H1 (cell line): Measurements from ENCODE around the gene TNIP1. TPM values are rescaled to one million over a fixed set of nuclear protein-coding genes. Genes with fewer than 3 reads are reported as not detected.

Experiments
- GTF2F1 ChIP-seq: IDR thresholded peaks from 2 replicates; pipeline ENCODE4 v1.6.1; 2012; ENCODE audit warnings: low read depth, low read length, improper control_type of control experiment, borderline replicate concordance
- NRF1 ChIP-seq: IDR thresholded peaks from 2 replicates; pipeline ENCODE4 v1.6.1; 2011; ENCODE audit warnings: mild to moderate bottlenecking, low read depth, low read length, improper control_type of control experiment
- SAP30 ChIP-seq: fragments of 300-600 bp; sonication (generic); IDR thresholded peaks from 2 replicates; pipeline ENCODE4 v1.7.1; 2012; ENCODE audit warnings: low read length, moderate library complexity, mild to moderate bottlenecking, inconsistent platforms; ENCODE audit not compliant: insufficient read depth, insufficient replicate concordance
- SIX5 ChIP-seq: IDR thresholded peaks from 2 replicates; pipeline ENCODE4 v1.6.1; 2011; ENCODE audit warnings: mild to moderate bottlenecking, low read depth, low read length
- polyA plus RNA-seq, 7 experiments: library from polyadenylated mRNA; depleted of rRNA in 3 of 7; stranded (reverse) in 5 of 7; unstranded in 2 of 7; fragments of >200 nt in 5 of 7; fragments of 200-250 nt in 2 of 7; gene quantifications; 1 replicate in 5 of 7; 2 replicates in 1 of 7; 4 replicates in 1 of 7; pipeline versions ENCODE4 v1.2.1 to v1.2.3, GENCODE V29; 2011 to 2013; ENCODE audit warnings: missing spikeins in 2 of 7, mixed read lengths in 2 of 7
- total RNA-seq: library from RNA; stranded (reverse); fragmentation: NEBNext Ultra II Directional; extraction: Animal tissue kit (Norgen Biotek cat#: 25700); gene quantifications from 2 replicates; pipeline ENCODE4 v1.2.1, GENCODE V29; 2021
- TF ChIP-seq, protein P1 (sequence below): IDR thresholded peaks from 2 replicates; pipeline ENCODE4 v1.6.1; 2012; ENCODE audit warnings: inconsistent platforms

TNIP1 gene
- total and polyA plus RNA-seq, 2 of the 8 experiments (the other 6 are each of a cell fraction or from before 2014, with no cell fraction given): 14.2 to 31.9 TPM

DNA sequence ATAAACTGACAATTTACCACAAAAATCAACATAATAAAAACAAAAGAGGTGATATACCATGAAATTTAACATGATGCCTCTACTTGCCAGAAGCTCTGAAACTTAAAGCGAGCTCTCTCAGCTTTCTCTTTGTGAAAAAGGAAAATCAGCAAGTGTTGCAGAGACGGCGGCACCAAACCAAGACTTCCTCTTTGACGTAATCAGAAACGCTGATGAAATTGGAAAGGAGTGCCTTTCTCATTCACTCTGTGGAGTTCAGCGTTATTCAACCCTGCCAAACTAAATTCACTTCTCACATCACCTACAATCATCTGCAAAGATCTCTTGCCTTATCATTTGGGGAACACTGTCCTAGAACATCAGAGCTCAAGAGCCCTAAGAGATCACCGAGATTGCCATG is 44.6 kb upstream of the TNIP1 start (continued):
- TF ChIP-seq NRF1 (no peak), SIX5 (no peak), SAP30 (no peak), GTF2F1 (no peak)
- TF ChIP-seq, protein P1, sequence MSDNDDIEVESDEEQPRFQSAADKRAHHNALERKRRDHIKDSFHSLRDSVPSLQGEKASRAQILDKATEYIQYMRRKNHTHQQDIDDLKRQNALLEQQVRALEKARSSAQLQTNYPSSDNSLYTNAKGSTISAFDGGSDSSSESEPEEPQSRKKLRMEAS: no peak
